Activated CD8-positive, alpha-beta memory T cell treated with anti-CD3 and anti-CD28 coated beads, Interleukin-2, amount 50 U/mL, for 4 hours (primary cell): ENCODE measurements around the gene RITA1.
"Not testable (repeated sequence)": the region's sequence is repeated elsewhere in the genome, so short reads cannot be mapped to it uniquely, and the experiment has no call there.

ENCODE experiments used
- DNase-seq: peaks from one replicate; pipeline ENCODE4 v3.0.0-alpha.2; 2020

RITA1 gene

GRCh38 chr12:113185180-113186032 is at the start of gene RITA1, which contains the start of gene DDX54:
RITA1 (plus strand) TSS chr12:113185721; CDS start chr12:113186747, 1,026 bp downstream.
DDX54 (minus strand) TSS chr12:113185478; CDS start chr12:113185451, 27 bp downstream.
- DNase-seq, result peak; percentile 80

DNA sequence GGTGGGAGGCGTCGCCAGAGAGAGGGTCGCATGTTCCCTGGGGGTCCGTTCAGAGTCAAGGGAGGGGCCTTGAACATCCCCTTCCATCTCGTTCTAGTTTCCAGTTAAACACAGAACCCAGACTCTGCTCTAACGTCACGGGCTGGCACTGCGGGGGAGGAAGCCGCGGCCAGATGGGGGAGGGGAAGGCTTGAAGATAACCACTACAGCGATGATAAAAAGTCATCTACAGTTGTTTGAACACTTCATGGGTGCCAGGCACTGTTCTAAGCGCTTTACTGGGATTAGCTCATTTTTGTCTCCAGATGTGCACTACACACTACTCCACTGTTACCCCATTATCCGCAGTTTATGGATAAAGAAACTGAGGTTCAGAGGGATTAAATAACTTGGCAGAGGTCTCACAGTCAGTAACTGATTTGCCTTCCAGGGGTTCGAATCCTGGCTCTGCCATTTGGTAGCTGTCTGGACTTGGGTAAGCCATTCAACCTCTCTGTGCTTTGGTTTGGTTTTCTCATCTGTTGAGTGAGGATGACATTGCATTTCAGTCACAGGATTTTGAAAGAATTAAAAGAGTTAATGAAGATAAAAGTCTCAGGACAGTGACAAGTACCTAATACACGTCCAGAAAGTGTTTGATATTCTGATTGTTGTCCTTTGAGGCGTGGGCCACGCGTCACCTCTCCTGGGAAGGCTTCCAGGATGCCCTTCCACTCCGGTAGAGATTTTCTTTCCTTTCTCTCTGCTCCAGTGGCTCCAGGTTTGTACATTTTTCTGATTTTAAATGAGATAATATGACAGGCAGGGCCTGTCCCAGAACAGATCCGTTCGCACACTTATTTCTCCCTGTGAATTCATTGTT is 49.2 kb upstream of the RITA1 start:
- DNase-seq, result peak; percentile 63

DNA sequence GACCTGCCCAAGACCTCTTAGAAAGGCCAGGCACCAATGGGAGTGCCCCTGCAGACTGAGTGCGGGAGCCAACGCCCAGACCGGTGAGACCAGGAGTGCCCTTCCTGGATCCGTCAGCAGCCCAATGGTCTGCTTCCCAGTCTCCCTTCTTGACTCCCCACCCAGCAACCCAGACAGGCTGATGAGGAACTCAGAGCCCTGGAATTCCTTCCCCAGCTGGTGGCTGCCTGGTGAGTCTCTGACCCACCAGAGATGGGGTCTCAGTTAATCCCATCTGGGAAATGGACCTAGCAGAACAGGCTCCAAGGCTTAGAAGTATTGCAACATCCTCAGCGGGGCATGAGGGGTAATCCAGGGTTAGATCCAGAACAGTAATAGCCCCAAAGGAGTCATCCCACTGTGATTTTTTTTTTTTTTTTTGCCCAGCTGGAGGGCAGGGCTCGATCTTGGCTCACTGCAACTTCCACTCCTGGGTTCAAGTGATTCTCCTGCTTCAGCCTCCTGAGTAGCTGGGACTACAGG is 48.5 kb upstream of the RITA1 start:
- no peak for DNase-seq

GRCh38 chr12:113137861-113138783 is 47.4 kb upstream of the RITA1 start:
- no peak for DNase-seq

DNA sequence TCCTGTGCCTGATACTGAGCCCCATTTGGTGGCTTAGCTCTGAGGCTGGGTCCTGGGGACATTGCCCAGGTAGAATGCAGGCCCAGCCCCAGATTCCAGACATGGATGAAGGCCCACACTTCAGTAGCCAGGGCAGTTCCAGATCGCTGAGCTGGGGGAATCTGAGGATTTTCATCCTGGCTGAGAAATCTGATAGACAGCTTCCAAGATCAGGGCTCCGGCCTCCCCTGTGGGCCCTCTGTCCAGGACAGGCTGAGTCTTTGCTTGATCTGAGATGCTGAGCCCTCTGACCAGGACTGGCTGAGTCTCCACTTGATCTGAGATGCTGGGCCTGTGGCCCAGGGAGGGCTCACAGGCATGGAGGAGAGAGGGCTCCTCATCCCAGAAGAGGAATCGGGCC is 46.7 kb upstream of the RITA1 start:
- DNase-seq, result no peak

GRCh38 chr12:113140706-113141105 is 44.8 kb upstream of the RITA1 start:
- DNase-seq, result no peak

DNA sequence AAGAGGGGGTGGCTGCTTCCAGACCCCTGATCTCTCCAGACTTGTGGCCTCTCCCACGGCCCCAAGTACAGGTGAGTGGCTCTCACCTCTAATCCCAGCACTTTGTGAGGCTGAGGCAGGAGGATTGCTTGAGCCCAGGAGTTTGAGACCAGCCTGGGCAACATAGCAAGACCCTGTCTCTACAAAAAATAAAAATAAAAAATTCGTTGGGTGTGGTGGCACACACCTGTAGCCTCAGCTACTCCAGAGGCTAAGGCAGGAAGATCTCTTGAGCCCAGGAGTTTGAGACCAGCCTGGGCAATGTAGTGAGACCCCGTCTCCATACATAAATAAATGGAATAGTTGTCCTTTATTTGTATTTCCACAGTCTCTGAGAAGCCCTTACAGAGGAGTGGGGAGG is 43.8 kb upstream of the RITA1 start:
- not testable (repeated sequence) for DNase-seq

DNA sequence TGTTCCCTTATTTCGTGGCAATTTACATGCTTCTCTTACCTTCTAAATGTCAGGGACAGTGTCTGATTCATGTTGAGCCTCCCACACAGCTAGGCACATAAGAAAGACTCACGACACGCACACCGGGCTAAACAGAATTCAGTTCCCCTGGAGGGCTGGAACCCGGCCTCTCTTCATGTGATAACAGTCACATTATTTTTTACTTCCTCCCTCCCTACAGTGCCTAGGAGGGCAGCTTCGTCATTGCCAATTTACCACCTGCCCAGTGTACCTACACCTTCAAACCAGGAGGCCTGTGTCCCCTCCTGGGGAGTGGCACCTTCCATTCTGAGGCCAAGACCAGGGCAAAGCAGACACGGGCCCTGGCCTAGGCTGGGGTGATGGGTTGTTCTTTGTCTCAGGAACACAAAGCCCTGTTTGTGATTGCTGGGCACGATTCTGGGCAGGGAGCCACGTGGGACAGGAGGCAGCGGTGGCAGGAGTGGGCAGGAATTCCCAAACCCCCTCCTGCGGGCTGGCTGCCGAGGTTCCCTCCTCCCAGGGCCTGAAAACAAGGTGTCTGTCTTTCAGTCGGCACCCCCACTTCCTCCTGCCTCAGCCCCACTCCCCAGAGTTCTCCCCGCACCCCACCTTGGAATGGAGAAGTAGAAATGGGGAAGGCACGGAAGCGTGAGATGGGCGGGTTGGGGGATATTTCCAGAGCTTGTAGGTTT is 43.2 kb upstream of the RITA1 start:
- DNase-seq, result no peak

DNA sequence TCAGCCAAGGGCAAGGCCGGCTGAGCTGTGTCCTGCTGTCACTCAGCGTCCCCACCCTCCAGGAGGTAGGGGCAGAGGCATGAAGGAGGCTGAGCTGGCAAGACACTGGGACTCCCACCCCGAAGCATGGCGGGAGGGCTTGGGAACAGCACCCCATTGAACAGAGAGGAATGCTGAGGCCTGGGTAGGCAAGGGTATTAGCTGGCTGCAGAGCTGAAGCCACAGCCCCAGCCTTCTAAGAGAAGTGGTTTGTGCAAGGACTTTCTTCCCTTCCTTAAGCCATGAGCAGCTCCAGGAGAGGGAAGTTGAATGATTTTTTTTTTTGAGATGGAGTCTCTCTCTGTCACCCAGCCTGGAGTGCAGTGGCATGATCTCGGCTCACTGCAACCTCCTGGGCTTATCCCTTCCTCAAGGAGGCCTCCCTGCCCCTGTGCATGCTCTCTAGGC is 42.6 kb upstream of the RITA1 start:
- DNase-seq, result no peak

GRCh38 chr12:113143959-113144358 is 41.6 kb upstream of the RITA1 start:
- DNase-seq, result no peak

- DNase-seq, result no peak
Measured at GRCh38 chr12:113144806-113145205, 40.7 kb upstream of the RITA1 start.

- DNase-seq, result no peak
Measured at GRCh38 chr12:113145720-113146551, 39.6 kb upstream of the RITA1 start.

DNA sequence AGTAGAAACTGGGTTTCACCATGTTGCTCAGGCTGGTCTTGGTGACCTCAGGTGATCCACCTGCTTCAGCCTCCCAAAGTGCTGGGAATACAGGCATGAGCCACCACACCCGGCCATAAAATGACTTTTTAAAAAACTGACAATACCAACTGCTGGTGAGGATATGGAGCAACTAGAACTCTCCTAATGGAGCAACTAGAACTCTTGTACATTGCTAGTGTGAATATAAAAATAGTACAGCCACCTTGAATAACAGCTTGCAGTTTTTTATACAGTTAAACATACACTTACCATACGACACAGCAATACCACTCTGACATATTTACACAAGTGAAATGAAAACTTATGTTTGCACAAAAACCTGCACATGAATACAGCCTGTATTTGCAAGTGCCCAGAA is 38.5 kb upstream of the RITA1 start:
- no peak for DNase-seq

DNA sequence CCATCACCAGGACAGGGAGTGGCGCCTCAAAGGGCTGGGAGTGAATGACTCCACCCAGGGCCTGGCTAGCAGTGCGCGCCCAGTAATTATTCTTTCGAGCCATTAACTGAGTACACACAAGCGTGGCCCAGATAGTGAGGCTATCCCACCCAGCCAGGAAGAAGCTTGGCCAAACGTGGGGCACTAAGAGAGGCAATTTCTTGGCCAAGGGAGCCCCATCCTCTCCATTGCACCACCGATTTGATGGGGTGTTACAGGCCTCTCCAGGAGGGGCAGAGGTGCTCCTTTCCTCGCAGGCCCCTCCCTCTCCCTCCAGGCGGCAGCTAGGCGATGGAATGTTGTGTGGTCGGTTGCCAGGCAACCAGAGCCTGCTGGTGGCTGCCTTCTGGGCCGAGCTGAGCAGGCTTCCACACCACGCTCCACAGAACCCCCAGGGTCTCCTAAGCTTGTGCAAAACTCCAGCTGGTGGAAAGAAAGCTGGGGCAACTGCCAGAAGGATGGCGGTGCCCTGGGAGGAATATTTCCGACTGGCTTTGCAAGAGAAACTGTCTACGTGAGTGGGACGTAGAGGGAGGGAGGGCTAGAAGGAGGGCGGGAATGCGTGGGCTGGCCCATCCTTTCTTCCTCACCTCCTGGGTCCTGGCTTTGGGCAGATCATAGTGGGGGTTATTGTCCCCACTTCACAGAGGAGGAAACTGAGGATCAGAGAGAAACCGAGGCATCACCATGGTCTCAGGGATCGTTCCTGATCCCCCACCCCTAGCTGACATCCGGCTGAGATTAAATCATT is 36.0 kb upstream of the RITA1 start, which contains the start of gene CFAP73:
Gene CFAP73, plus strand, starts transcription at position 364 of the 790 bp plus-strand sequence. Its CDS starts 134 bp downstream, at position 498.
- DNase-seq, result no peak

DNA sequence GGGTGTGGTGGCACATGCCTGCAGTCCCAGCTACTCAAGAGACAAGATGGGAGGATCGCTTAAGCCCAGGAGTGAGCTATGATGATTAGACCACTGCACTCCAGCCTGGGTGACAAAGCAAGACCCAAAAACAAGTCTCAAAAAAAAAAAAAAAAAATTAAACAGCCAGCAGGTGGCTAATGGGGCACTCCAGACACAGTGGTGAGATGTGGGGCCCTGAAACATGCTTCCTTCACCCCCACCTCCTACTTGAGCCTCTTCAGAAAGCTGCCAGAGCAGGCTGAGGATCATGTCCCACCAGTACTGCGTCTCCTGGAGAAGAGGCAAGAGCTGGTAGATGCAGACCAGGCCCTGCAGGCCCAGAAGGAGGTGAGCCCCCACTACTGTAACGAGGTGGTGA is 33.9 kb upstream of the RITA1 start:
- no peak for DNase-seq

DNA sequence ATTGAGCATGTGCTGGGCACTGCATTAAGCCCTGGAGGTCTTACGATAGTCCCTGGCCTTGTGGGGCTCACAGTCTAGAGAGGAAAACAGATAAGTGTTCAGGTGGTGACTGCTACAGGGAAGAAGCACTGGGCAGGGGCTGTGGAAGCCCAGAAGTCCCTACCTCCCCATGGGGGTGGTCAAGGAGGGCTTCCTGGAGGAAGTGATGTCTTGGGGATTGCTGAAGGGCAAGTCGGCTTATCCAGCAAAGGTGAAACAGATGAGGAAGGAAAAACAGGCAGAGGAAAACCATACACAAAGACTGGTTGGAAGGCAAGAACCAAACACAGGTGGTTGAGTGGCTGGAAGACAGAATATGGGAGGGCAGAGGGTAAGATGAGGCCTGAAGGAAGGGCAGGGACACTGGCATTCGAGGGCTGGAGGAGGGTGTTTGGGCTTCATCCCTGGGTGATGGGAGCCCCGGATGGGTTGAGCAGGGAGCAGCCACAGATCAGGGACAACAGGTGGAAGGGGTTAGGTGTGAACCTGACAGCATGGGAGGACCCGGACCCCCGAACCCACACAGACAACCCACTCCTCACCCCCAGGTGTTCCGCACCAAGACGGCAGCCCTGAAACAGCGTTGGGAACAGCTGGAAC is 33.2 kb upstream of the RITA1 start:
- no peak for DNase-seq

DNA sequence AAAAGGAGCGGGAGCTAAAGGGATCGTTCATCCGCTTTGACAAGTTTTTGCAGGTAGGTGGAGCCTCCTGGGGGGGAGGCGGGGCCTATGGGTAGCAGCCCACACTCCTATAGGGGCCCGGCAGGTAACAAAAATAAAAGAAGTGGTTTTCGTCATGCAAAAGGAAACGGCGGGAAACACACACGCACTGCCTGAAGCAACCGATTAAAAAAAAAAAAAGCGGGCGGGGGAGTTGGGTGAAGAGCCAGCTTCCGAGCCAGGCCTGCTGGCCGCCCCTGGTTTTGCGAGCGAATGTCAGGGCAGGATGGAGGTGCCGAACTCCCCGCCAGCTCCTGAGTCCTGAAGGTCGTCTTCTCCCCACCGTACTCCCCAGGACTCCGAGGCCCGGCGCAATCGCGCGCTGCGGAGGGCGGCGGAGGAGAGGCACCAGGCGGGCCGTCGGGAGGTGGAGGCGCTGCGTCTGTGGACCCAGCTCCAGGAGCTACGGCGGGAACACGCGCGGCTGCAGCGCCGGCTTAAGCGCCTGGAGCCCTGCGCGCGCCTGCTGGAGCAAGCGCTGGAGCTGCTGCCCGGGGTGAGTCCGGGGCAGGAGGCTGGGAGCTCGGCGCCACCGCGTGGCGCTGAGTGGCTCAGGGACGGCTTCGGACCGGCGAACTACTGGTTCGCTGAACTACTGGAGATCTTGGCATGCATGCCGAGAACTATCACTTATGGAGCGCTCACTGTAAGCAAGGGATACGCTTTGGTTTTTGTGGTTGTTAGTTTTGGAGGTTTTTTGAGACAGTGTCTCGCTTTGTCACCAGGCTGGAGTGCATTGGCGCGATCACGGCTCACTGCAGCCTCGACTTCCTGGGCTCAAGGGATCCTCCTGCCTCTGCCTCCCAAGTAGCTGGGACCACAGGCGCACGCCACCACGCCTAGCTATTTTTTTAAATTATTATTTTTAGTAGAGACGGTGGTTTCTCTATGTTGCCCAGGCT is 32.4 kb upstream of the RITA1 start:
- peak; percentile 58 for DNase-seq
